DOHH2 (cell line): ENCODE results near the gene BBS9.

Experiments
- H3F3A ChIP-seq: fragments of 200-600 bp; sonication (generic), shearing (Covaris generic); 2 replicates; pipeline ENCODE4 v1.6.0; 2016; ENCODE audit warnings: antibody characterized with exemption, mild to moderate bottlenecking; ENCODE audit not compliant: control insufficient read depth, insufficient read depth
- H3K27ac ChIP-seq: fragments of 200-600 bp; sonication (generic); 2 replicates; pipeline ENCODE4 v1.5.1; 2014; ENCODE audit warnings: low read depth, mild to moderate bottlenecking, low read length, moderate library complexity
- H3K27me3 ChIP-seq: fragments of 200-600 bp; sonication (generic); 2 replicates; pipeline ENCODE4 v1.6.1; 2014; ENCODE audit warnings: mild to moderate bottlenecking, low read length, mixed read lengths; ENCODE audit not compliant: control insufficient read depth
- H3K36me3 ChIP-seq: fragments of 200-600 bp; sonication (generic); 2 replicates; pipeline ENCODE4 v1.6.1; 2014; ENCODE audit warnings: mild to moderate bottlenecking, low read length, moderate library complexity, mixed read lengths; ENCODE audit not compliant: control insufficient read depth
- H3K4me1 ChIP-seq: fragments of 200-600 bp; sonication (generic); 2 replicates; pipeline ENCODE4 v1.6.1; 2014; ENCODE audit warnings: mild to moderate bottlenecking, low read length, mixed read lengths; ENCODE audit not compliant: control insufficient read depth
- H3K4me2 ChIP-seq: fragments of 200-600 bp; sonication (generic); 2 replicates; pipeline ENCODE4 v1.6.0; 2014; ENCODE audit warnings: mild to moderate bottlenecking, low read length, moderate library complexity
- H3K4me3 ChIP-seq: fragments of 200-600 bp; sonication (generic); 2 replicates; pipeline ENCODE4 v1.5.1; 2014; ENCODE audit warnings: mild to moderate bottlenecking, low read length, mixed read lengths
- H3K79me2 ChIP-seq: fragments of 200-600 bp; sonication (generic); 2 replicates; pipeline ENCODE4 v1.6.1; 2014; ENCODE audit warnings: mild to moderate bottlenecking, low read length, mixed read lengths; ENCODE audit not compliant: control insufficient read depth
- H3K9me2 ChIP-seq: fragments of 200-600 bp; sonication (generic); replicated peaks from 2 replicates; pipeline ENCODE4 v1.6.1; 2014; ENCODE audit warnings: mild to moderate bottlenecking, low read length, mixed read lengths; ENCODE audit not compliant: control insufficient read depth
- H3K9me3 ChIP-seq: fragments of 200-600 bp; sonication (generic); 2 replicates; pipeline ENCODE4 v1.6.1; 2014; ENCODE audit warnings: antibody characterized with exemption, low read length, mixed read lengths; ENCODE audit not compliant: control insufficient read depth, insufficient read depth
- H4K20me1 ChIP-seq: fragments of 200-600 bp; sonication (generic); 2 replicates; pipeline ENCODE4 v1.6.0; 2014; ENCODE audit warnings: low read depth, mild to moderate bottlenecking, antibody characterized with exemption, low read length, moderate library complexity; ENCODE audit not compliant: control insufficient read depth, insufficient read depth
- CTCF ChIP-seq: fragments of 200-600 bp; sonication (generic); IDR thresholded peaks from one replicate; pipeline ENCODE4 v1.5.1; 2014; ENCODE audit warnings: antibody characterized with exemption, mild to moderate bottlenecking, low read depth, low read length; ENCODE audit not compliant: poor library complexity, severe bottlenecking
- EZH2phosphoT487 ChIP-seq: fragments of 200-600 bp; sonication (generic); IDR thresholded peaks from 2 replicates; pipeline ENCODE4 v1.6.1; 2017; ENCODE audit warnings: borderline replicate concordance, mild to moderate bottlenecking, antibody characterized with exemption, low read length, moderate library complexity, mixed read lengths

BBS9 gene

GRCh38 chr7:33485747-33486493 lies 356.6 kb downstream of the BBS9 start:
- no peak overlapping the region for H3K4me3 ChIP-seq
- no peaks in the 10 kb centered on the region for H3K27me3 ChIP-seq
- H3F3A ChIP-seq = no peaks in the 10 kb centered on the region
- H3K4me2 ChIP-seq = no peak overlapping the region
- no peaks in the 10 kb centered on the region for H4K20me1 ChIP-seq
- H3K4me1 ChIP-seq = peaks cover 10% of the 10 kb centered on the region
- H3K27ac ChIP-seq = no peak overlapping the region
- H3K79me2 ChIP-seq = no peaks in the 10 kb centered on the region
- no peaks in the 10 kb centered on the region for H3K9me3 ChIP-seq
- no peaks in the 10 kb centered on the region for H3K36me3 ChIP-seq
- no peaks in the 10 kb centered on the region for H3K9me2 ChIP-seq
- TF ChIP-seq EZH2phosphoT487 = no peak
- TF ChIP-seq CTCF = no peak

- Histone ChIP-seq H3K79me2 (no peaks in the 10 kb centered on the region), H3K9me2 (no peaks in the 10 kb centered on the region), H3K27me3 (no peaks in the 10 kb centered on the region), H3K4me3 (no peak overlapping the region), H3K9me3 (no peaks in the 10 kb centered on the region), H4K20me1 (no peaks in the 10 kb centered on the region), H3K36me3 (no peaks in the 10 kb centered on the region), H3K4me2 (no peak overlapping the region), H3F3A (no peaks in the 10 kb centered on the region), H3K4me1 (peaks cover 10% of the 10 kb centered on the region), H3K27ac (no peak overlapping the region)
- TF ChIP-seq CTCF (no peak), EZH2phosphoT487 (no peak)
Measured at GRCh38 chr7:33486633-33487032, 357.3 kb downstream of the BBS9 start.

- Histone ChIP-seq H4K20me1 (no peaks in the 10 kb centered on the region), H3K4me3 (no peak overlapping the region), H3K4me1 (peaks cover 10% of the 10 kb centered on the region), H3K27ac (no peak overlapping the region), H3K36me3 (no peaks in the 10 kb centered on the region), H3K9me3 (no peaks in the 10 kb centered on the region), H3K27me3 (no peaks in the 10 kb centered on the region), H3K4me2 (no peak overlapping the region), H3K79me2 (no peaks in the 10 kb centered on the region), H3F3A (no peaks in the 10 kb centered on the region), H3K9me2 (no peaks in the 10 kb centered on the region)
- TF ChIP-seq EZH2phosphoT487 = no peak
- TF ChIP-seq CTCF = no peak
Measured at GRCh38 chr7:33487998-33488682, 358.8 kb downstream of the BBS9 start.
